NT2/D1 (cell line): ENCODE results near the gene CDH26.

Source experiments
- SUZ12 ChIP-seq: IDR thresholded peaks from 2 replicates; pipeline ENCODE4 v1.6.1; 2011; ENCODE audit not compliant: insufficient read length, insufficient read depth; ENCODE audit errors: extremely low read depth
- YY1 ChIP-seq: IDR thresholded peaks from 2 replicates; pipeline ENCODE4 v1.6.1; 2011; ENCODE audit not compliant: insufficient read length, insufficient read depth
- ZNF274 ChIP-seq: IDR thresholded peaks from 2 replicates; pipeline ENCODE4 v1.6.1; 2011; ENCODE audit warnings: mild to moderate bottlenecking, low read depth, low read length

GRCh38 chr20:59948828-59949720 lies 9.1 kb upstream of the CDH26 start:
- TF ChIP-seq ZNF274 (no peak), YY1 (no peak), SUZ12 (no peak)
